ENCODE measurements around the gene IMPACT. TPM values are rescaled to one million over a fixed set of nuclear protein-coding genes. Genes with fewer than 3 reads are reported as not detected.

The IMPACT gene
- total RNA-seq, 1 donor from 2014 or later, result 23.5 TPM

GRCh38 chr18:24446953-24447538 lies 20.6 kb downstream of the IMPACT start:
- H3K27me3 ChIP-seq (ENCODE audit: control insufficient read depth in 3 of 3, insufficient read depth in 3 of 3, low read length in 3 of 3), result no peaks in the 10 kb centered on the region
- H3K36me3 ChIP-seq (ENCODE audit: control insufficient read depth in 3 of 3, insufficient read depth in 3 of 3, low read length in 3 of 3), result peaks cover 5 to 43% (median 18%) of the 10 kb centered on the region in 3 donors
- no peaks in the 10 kb centered on the region for H3K9me3 ChIP-seq (ENCODE audit: control insufficient read depth in 3 of 3, low read length in 3 of 3)
- no peak overlapping the region for H3K9ac ChIP-seq (ENCODE audit: low read depth in 1 of 3, low read length in 3 of 3)
- H3K4me1 ChIP-seq (ENCODE audit: control insufficient read depth in 3 of 3, insufficient read depth in 3 of 3, low read length in 3 of 3), result no peaks in the 10 kb centered on the region
- no peak overlapping the region for H3K4me3 ChIP-seq (ENCODE audit: low read length in 3 of 3)
- H3K27ac ChIP-seq (ENCODE audit: low read depth, low read length), result no peak overlapping the region

- Histone ChIP-seq H3K9ac (ENCODE audit: low read depth in 1 of 3, low read length in 3 of 3) (no peak overlapping the region), H3K4me1 (ENCODE audit: control insufficient read depth in 3 of 3, insufficient read depth in 3 of 3, low read length in 3 of 3) (no peaks in the 10 kb centered on the region), H3K27ac (ENCODE audit: low read depth, low read length) (no peak overlapping the region), H3K36me3 (ENCODE audit: control insufficient read depth in 3 of 3, insufficient read depth in 3 of 3, low read length in 3 of 3) (peaks cover 5 to 44% (median 18%) of the 10 kb centered on the region in 3 donors), H3K27me3 (ENCODE audit: control insufficient read depth in 3 of 3, insufficient read depth in 3 of 3, low read length in 3 of 3) (no peaks in the 10 kb centered on the region), H3K9me3 (ENCODE audit: control insufficient read depth in 3 of 3, low read length in 3 of 3) (no peaks in the 10 kb centered on the region), H3K4me3 (ENCODE audit: low read length in 3 of 3) (no peak overlapping the region)
Measured at GRCh38 chr18:24447961-24448360, 21.5 kb downstream of the IMPACT start.

GRCh38 chr18:24456549-24456948 lies 30.1 kb downstream of the IMPACT start:
- H3K9me3 ChIP-seq (ENCODE audit: control insufficient read depth in 3 of 3, low read length in 3 of 3), result no peaks in the 10 kb centered on the region
- H3K27ac ChIP-seq (ENCODE audit: low read depth, low read length), result no peak overlapping the region
- H3K9ac ChIP-seq (ENCODE audit: low read depth in 1 of 3, low read length in 3 of 3), result no peak overlapping the region

GRCh38 chr18:24459772-24460171 lies 33.3 kb downstream of the IMPACT start:
- Histone ChIP-seq H3K27me3 (ENCODE audit: control insufficient read depth in 3 of 3, insufficient read depth in 3 of 3, low read length in 3 of 3) (no peaks in the 10 kb centered on the region), H3K36me3 (ENCODE audit: control insufficient read depth in 3 of 3, insufficient read depth in 3 of 3, low read length in 3 of 3) (no peaks in the 10 kb centered on the region), H3K27ac (ENCODE audit: low read depth, low read length) (no peak overlapping the region), H3K4me1 (ENCODE audit: control insufficient read depth in 3 of 3, insufficient read depth in 3 of 3, low read length in 3 of 3) (no peaks in the 10 kb centered on the region), H3K9me3 (ENCODE audit: control insufficient read depth in 3 of 3, low read length in 3 of 3) (no peaks in the 10 kb centered on the region), H3K9ac (ENCODE audit: low read depth in 1 of 3, low read length in 3 of 3) (no peak overlapping the region), H3K4me3 (ENCODE audit: low read length in 3 of 3) (no peak overlapping the region)

More at GRCh38 chr18:24456549-24456948, 30.1 kb downstream of the IMPACT start:
- Histone ChIP-seq H3K36me3 (ENCODE audit: control insufficient read depth in 3 of 3, insufficient read depth in 3 of 3, low read length in 3 of 3) (peaks cover 0 to 6% (median 0%) of the 10 kb centered on the region in 3 donors), H3K4me3 (ENCODE audit: low read length in 3 of 3) (no peak overlapping the region), H3K27me3 (ENCODE audit: control insufficient read depth in 3 of 3, insufficient read depth in 3 of 3, low read length in 3 of 3) (no peaks in the 10 kb centered on the region), H3K4me1 (ENCODE audit: control insufficient read depth in 3 of 3, insufficient read depth in 3 of 3, low read length in 3 of 3) (no peaks in the 10 kb centered on the region)

GRCh38 chr18:24460388-24460787 lies 33.9 kb downstream of the IMPACT start, which contains the start of gene HRH4:
HRH4 (plus strand) TSS chr18:24460637; CDS start chr18:24460729, 92 bp downstream.
- Histone ChIP-seq H3K4me1 (ENCODE audit: control insufficient read depth in 3 of 3, insufficient read depth in 3 of 3, low read length in 3 of 3) (no peaks in the 10 kb centered on the region), H3K27me3 (ENCODE audit: control insufficient read depth in 3 of 3, insufficient read depth in 3 of 3, low read length in 3 of 3) (no peaks in the 10 kb centered on the region), H3K27ac (ENCODE audit: low read depth, low read length) (no peak within 1 kb of the TSS), H3K4me3 (ENCODE audit: low read length in 3 of 3) (no peak within 1 kb of the TSS), H3K9ac (ENCODE audit: low read depth in 1 of 3, low read length in 3 of 3) (no peak within 1 kb of the TSS), H3K36me3 (ENCODE audit: control insufficient read depth in 3 of 3, insufficient read depth in 3 of 3, low read length in 3 of 3) (no peaks in the 10 kb centered on the region), H3K9me3 (ENCODE audit: control insufficient read depth in 3 of 3, low read length in 3 of 3) (no peaks in the 10 kb centered on the region)

GRCh38 chr18:24461996-24462395 lies 35.5 kb downstream of the IMPACT start:
- Histone ChIP-seq H3K4me1 (ENCODE audit: control insufficient read depth in 3 of 3, insufficient read depth in 3 of 3, low read length in 3 of 3) (no peaks in the 10 kb centered on the region), H3K9ac (ENCODE audit: low read depth in 1 of 3, low read length in 3 of 3) (no peak overlapping the region), H3K4me3 (ENCODE audit: low read length in 3 of 3) (no peak overlapping the region), H3K27me3 (ENCODE audit: control insufficient read depth in 3 of 3, insufficient read depth in 3 of 3, low read length in 3 of 3) (no peaks in the 10 kb centered on the region), H3K9me3 (ENCODE audit: control insufficient read depth in 3 of 3, low read length in 3 of 3) (no peaks in the 10 kb centered on the region), H3K27ac (ENCODE audit: low read depth, low read length) (no peak overlapping the region), H3K36me3 (ENCODE audit: control insufficient read depth in 3 of 3, insufficient read depth in 3 of 3, low read length in 3 of 3) (no peaks in the 10 kb centered on the region)

GRCh38 chr18:24462838-24463775 lies 36.6 kb downstream of the IMPACT start:
- Histone ChIP-seq H3K4me1 (ENCODE audit: control insufficient read depth in 3 of 3, insufficient read depth in 3 of 3, low read length in 3 of 3) (no peaks in the 10 kb centered on the region), H3K27ac (ENCODE audit: low read depth, low read length) (no peak overlapping the region), H3K4me3 (ENCODE audit: low read length in 3 of 3) (no peak overlapping the region), H3K27me3 (ENCODE audit: control insufficient read depth in 3 of 3, insufficient read depth in 3 of 3, low read length in 3 of 3) (no peaks in the 10 kb centered on the region), H3K36me3 (ENCODE audit: control insufficient read depth in 3 of 3, insufficient read depth in 3 of 3, low read length in 3 of 3) (no peaks in the 10 kb centered on the region), H3K9me3 (ENCODE audit: control insufficient read depth in 3 of 3, low read length in 3 of 3) (no peaks in the 10 kb centered on the region), H3K9ac (ENCODE audit: low read depth in 1 of 3, low read length in 3 of 3) (no peak overlapping the region)

GRCh38 chr18:24465486-24465885 lies 39.0 kb downstream of the IMPACT start:
- Histone ChIP-seq H3K27ac (ENCODE audit: low read depth, low read length) (no peak overlapping the region), H3K4me1 (ENCODE audit: control insufficient read depth in 3 of 3, insufficient read depth in 3 of 3, low read length in 3 of 3) (no peaks in the 10 kb centered on the region), H3K4me3 (ENCODE audit: low read length in 3 of 3) (no peak overlapping the region)

GRCh38 chr18:24466771-24467170 lies 40.3 kb downstream of the IMPACT start:
- Histone ChIP-seq H3K27ac (ENCODE audit: low read depth, low read length) (no peak overlapping the region), H3K9me3 (ENCODE audit: control insufficient read depth in 3 of 3, low read length in 3 of 3) (no peaks in the 10 kb centered on the region), H3K36me3 (ENCODE audit: control insufficient read depth in 3 of 3, insufficient read depth in 3 of 3, low read length in 3 of 3) (no peaks in the 10 kb centered on the region), H3K27me3 (ENCODE audit: control insufficient read depth in 3 of 3, insufficient read depth in 3 of 3, low read length in 3 of 3) (no peaks in the 10 kb centered on the region), H3K9ac (ENCODE audit: low read depth in 1 of 3, low read length in 3 of 3) (no peak overlapping the region), H3K4me3 (ENCODE audit: low read length in 3 of 3) (no peak overlapping the region), H3K4me1 (ENCODE audit: control insufficient read depth in 3 of 3, insufficient read depth in 3 of 3, low read length in 3 of 3) (no peaks in the 10 kb centered on the region)

More at GRCh38 chr18:24465486-24465885, 39.0 kb downstream of the IMPACT start:
- Histone ChIP-seq H3K27me3 (ENCODE audit: control insufficient read depth in 3 of 3, insufficient read depth in 3 of 3, low read length in 3 of 3) (no peaks in the 10 kb centered on the region), H3K9ac (ENCODE audit: low read depth in 1 of 3, low read length in 3 of 3) (no peak overlapping the region), H3K36me3 (ENCODE audit: control insufficient read depth in 3 of 3, insufficient read depth in 3 of 3, low read length in 3 of 3) (no peaks in the 10 kb centered on the region), H3K9me3 (ENCODE audit: control insufficient read depth in 3 of 3, low read length in 3 of 3) (no peaks in the 10 kb centered on the region)

- no peak overlapping the region for H3K9ac ChIP-seq (ENCODE audit: low read depth in 1 of 3, low read length in 3 of 3)
- H3K4me3 ChIP-seq (ENCODE audit: low read length in 3 of 3), result no peak overlapping the region
- H3K9me3 ChIP-seq (ENCODE audit: control insufficient read depth in 3 of 3, low read length in 3 of 3), result no peaks in the 10 kb centered on the region
- H3K27ac ChIP-seq (ENCODE audit: low read depth, low read length), result no peak overlapping the region
- H3K36me3 ChIP-seq (ENCODE audit: control insufficient read depth in 3 of 3, insufficient read depth in 3 of 3, low read length in 3 of 3), result no peaks in the 10 kb centered on the region
- H3K4me1 ChIP-seq (ENCODE audit: control insufficient read depth in 3 of 3, insufficient read depth in 3 of 3, low read length in 3 of 3), result no peaks in the 10 kb centered on the region
- no peaks in the 10 kb centered on the region for H3K27me3 ChIP-seq (ENCODE audit: control insufficient read depth in 3 of 3, insufficient read depth in 3 of 3, low read length in 3 of 3)
Measured at GRCh38 chr18:24470022-24470618, 43.6 kb downstream of the IMPACT start.

All from skeletal muscle tissue (tissue), 4 donors.